GM20431 (cell line): ENCODE results near the gene SPTAN1.
"Not testable (repeated sequence)": the region's sequence is repeated elsewhere in the genome, so short reads cannot be mapped to it uniquely, and the experiment has no call there.

ENCODE experiments used
- in situ Hi-C: fragments of 300-500 bp; cut with MseI, MboI; formaldehyde crosslinking; loops from one replicate; pipeline ENCODE4 v1.15.0; 2020; ENCODE audit warnings: low sequenced_read_pairs; ENCODE audit not compliant: unreplicated experiment

Gene SPTAN1

DNA sequence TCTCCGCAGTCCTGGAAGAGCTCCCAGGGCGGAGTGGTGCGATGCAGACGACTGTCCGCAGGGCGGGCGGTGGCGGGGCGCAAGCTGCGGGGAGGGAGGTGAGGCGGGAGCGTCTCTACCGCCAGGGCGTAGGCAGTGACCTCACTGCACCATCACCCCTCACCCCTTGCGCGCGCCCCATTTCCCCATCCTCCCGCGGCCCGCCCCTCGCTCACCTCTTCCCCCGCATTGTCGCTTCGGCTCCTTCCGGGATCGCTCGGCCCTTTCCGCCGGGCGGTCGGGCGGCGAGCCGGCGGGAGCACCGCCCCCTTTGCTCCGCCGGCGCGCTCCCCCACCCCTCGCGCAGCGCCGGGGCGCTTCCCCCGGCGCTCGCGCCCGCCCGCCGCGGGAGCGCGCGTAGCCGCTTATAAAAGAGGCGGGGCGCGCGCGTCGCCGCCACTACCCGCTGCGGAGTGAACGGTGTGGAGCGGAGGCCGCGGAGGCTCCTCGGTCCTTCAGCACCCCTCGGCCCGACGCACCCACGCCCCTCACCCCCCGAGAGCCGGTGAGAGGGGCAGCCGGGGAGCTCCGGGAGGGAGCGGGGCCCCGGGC, at the start of gene SPTAN1:
TSS of gene SPTAN1 (plus strand) at position 435 of the 591 bp plus-strand sequence. CDS start 14,154 bp downstream, outside the sequence.
- in situ Hi-C loops, result no loop called here

DNA sequence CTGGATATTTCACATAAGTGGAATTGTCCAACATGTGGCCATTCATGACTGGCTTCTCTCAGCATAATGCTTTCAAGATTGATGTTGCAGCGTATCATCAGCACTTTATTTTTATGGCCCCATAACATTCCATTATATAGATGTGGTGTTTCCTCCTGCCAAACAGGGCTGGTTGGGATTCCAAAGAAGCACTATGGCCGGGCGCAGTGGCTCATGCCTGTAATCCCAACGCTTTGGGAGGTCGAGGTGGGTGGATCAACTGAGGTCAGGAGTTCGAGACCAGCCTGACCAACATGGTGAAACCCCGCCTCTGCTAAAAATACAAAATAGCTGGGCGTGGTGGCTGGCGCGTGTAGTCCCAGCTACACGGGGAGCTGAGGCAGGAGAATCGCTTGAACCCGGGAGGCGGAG, 49.0 kb upstream of the SPTAN1 start:
- in situ Hi-C loops, result not testable (repeated sequence)

- in situ Hi-C loops, result no loop called here
Measured at GRCh38 chr9:128503870-128504269, 48.5 kb upstream of the SPTAN1 start.

DNA sequence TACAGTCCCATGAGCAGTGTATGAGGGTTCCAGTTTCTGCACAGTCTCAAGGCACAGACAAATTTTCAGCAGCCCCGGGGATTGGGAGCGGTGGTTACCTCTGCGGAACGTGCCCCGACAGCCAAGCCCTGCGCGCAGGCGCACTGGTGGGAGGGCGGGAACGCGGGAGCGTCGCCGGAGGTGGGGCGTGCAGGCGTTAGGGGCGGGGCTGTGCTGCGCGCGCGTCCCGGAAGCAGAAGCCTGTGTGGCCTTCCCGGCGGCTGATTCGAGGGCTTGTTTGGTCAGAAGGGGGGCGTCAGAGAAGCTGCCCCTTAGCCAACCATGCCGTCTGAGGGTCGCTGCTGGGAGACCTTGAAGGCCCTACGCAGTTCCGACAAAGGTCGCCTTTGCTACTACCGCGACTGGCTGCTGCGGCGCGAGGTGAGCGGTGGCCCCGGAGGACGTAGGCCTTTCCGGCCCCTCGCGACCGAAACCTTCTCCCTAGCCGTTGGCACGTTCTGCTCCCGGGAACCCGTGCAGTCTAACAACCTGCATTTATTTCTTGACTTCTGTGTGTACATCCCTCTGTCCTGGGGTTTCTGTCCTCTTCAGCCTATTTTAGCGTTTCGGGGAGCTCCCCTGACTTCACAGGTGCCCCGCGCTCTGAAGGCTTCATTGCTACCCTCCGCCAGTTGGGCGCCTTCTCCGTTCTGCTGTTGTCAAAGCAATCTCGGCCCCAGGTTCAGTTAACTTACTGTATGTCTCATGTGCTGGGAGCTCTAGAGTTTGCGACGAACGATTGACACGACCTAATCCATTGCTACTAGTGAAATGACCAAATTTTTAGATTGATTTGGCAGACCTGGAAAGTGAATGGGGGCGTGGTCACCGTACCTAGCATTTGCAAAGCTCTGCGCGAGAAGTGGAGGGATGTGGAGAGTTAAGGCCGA, 47.6 kb upstream of the SPTAN1 start, which contains the start of gene GLE1:
TSS of gene GLE1 (plus strand) at position 235 of the 929 bp plus-strand sequence. CDS start at position 322, 87 bp downstream.
- in situ Hi-C loops, result no loop called here

DNA sequence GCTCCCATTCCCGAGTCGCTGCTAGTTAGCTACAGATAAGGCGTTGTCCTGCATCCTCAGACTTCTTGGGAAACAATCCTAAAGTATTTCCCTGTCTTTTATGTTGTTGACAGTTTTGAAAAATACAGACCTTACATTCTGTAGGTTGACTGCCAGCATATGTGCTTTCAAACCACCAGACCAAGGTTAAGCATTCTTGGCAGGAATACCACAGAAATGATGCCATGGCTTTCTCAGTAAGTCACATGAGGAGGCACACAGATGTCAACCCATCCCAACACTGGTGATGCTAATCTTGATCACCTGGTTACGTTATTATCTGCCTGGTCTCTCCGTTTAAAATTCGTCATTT, 47.0 kb upstream of the SPTAN1 start:
- in situ Hi-C loops, result no loop called here

GRCh38 chr9:128505906-128506305, 46.5 kb upstream of the SPTAN1 start:
- in situ Hi-C loops, result not testable (repeated sequence)

- in situ Hi-C loops, result no loop called here
Measured at GRCh38 chr9:128512820-128513219, 39.6 kb upstream of the SPTAN1 start.

DNA sequence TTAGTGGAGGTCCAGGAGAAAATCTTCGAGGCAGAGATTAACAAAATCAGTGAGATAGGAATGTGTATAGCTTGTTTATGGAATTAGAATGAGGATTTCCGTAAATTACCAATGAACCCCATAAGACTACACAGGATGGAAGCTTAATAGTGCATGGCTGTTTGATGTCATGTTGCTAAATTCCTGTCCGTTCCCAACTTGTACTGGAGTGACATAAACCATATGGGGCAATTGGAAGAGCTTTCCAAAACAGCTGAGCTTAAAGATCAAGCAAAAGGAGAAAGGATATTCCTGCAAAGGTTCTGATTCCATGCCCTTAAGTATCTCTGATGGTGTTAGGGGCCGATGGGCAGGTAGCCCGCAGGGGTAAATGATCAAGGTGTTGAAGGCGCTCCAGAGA, 30.4 kb upstream of the SPTAN1 start:
- in situ Hi-C loops, result no loop called here

GRCh38 chr9:128523199-128523925, 29.0 kb upstream of the SPTAN1 start:
- in situ Hi-C loops, result no loop called here

DNA sequence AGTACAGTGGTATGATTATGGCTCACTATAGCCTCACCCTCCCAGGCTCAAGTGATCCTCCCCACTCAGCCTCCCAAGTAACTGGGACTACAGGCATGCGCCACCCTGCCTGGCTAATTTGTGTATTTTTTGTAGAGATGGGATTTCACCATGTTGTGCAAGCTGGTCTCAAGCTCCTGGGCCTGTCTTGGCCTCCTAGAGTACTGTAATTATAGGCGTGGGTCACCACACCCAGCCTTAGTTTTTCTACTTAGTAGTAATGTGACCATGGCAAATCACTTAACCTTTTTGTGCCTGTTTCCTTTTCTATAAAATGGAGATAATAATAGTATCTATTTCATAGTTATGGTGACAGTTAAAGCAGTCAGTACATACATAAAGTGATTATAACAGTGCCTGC, 25.7 kb upstream of the SPTAN1 start:
- in situ Hi-C loops, result no loop called here

DNA sequence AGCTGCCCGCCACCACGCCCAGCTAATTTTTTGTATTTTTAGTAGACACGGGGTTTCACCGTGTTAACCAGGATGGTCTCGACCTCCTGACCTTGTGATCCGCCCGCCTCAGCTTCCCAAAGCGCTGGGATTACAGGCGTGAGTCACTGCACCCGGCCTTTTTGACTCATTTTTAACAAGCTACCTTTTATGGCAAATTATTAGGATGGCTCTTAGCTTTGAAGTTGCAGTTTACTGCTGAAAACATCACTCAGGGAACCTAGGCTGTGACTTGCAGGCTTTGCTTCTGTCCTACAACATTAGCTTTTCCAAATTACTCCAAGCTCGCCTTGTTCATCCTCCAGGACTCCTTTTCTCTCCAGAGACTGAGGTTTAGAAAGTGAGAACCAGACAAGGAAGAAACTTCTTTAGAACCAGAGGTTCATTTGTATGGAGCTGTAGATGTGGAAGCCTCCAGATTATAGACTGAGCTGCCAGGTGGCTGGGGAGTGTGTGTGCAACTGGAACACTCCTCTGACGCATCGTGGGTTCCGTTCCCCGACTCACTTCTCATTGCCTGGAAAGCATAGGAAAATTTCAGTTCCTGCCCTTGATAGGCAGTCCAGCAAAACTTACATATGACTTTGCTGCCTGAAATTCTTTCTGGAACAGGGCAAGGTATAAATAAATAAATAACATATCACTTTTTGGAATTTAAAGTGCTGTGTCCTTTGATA, 23.8 kb upstream of the SPTAN1 start:
- in situ Hi-C loops, result no loop called here

- in situ Hi-C loops, result no loop called here
Measured at GRCh38 chr9:128529191-128529590, 23.2 kb upstream of the SPTAN1 start.

DNA sequence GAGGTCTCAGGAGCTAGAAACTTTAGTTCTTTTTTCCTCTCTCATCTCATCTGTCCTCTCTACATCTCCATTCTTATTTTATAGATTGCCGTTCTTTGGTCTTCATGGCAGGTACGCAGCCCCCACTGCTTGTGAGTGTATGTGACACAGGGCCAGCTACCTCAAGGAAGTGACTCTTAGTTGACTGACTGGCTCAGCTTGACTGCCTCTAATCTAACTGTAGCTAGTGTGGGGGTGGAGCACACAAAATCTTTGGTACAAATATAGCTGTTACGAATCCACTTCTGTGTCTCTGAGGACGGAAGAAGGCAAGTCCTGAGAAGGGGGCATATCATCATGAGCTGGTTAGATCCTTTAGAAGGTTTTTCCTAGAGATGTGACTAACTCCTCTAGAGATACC, 19.8 kb upstream of the SPTAN1 start:
- in situ Hi-C loops, result no loop called here

- in situ Hi-C loops, result no loop called here
Measured at GRCh38 chr9:128540634-128541360, 11.6 kb upstream of the SPTAN1 start.

DNA sequence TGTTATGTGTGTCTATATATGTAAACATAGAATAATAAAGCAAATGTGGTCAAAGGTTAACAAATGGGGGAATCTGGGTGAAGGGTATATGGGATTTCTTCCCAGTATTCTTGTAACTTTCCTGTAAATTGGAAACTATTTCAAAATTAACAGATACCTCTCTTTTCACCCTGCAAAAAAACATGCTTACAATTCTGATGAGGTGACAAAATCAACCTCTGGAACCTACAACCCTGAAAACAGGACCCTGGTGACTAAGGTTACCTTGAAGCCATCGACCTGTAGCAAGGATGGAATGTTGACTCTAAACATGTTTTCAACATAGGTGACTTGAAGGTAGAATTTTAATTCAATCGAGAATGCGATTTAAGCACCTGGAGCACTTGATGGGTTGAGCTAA, 5.9 kb upstream of the SPTAN1 start:
- in situ Hi-C loops, result no loop called here

GRCh38 chr9:128548876-128549275, 3.5 kb upstream of the SPTAN1 start:
- in situ Hi-C loops, result no loop called here

GRCh38 chr9:128550226-128550625, 2.2 kb upstream of the SPTAN1 start:
- in situ Hi-C loops, result no loop called here

DNA sequence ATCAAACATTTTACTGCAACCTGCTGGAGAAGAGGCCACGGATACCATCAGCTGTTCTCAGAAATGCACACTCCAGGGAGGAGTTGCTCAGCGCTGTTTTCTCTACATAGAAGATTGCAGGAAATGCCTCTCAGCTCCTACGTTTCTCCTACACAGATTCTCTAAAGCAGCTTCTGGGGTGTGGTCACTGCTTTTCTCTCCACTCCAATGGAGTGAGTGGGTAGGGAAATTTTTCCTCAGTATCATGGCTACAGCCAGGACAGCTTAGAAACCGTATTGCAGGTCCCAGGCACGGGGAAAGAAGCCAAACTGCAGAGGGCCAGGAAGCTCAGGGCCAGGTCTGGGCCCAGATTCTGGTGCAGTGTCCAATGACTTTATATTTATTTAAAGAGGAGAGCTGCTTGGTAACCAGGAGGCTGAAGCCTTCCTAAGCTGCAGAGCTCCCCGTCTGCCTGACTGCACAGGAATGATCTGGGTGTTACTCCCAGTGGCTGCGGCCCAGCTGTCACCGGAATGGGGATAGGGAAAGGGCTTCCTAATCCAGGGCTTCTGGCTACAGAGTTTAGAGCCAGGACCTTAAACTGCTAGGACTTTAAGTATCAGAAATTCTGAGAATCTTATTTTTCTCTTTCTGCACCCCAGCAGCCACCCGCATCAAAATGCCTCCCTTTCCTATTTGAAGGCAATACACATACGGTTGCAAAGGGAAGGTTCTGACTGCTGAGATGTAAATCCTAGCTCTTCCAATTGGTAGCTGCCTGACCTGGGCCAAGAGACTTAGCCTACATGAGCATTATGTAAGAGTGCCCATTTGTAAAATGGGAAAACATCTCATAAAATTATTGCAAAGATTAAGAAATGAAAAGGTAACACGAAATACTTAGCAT, 1.4 kb upstream of the SPTAN1 start:
- in situ Hi-C loops, result no loop called here
